ENCODE measurements around the gene TTLL7.

GRCh38 chr1:83815330-83815729 is 183.6 kb downstream of the TTLL7 start:
- TF ChIP-seq CTCF (IDR thresholded peaks at IDR 0.05) = no peak
- TF ChIP-seq NR3C1 (CRISPR knock-in tag; conservative IDR thresholded peaks at IDR 0.05; ENCODE audit: low read depth) = no peak

Measured in WTC11 (cell line).